T47D (cell line): ENCODE data around the gene SNX14.
"Not testable (repeated sequence)": the region's sequence is repeated elsewhere in the genome, so short reads cannot be mapped to it uniquely, and the experiment has no call there.

Source experiments
- DNase-seq, 2 experiments: peaks; one replicate each; pipeline versions ENCODE4 v3.0.0 to v3.0.0-alpha.2; 2011 to 2012; ENCODE audit warnings: low read depth in 1 of 2, low spot score in 1 of 2
- JUND ChIP-seq: IDR thresholded peaks from 2 replicates; pipeline ENCODE4 v1.6.1; 2012; ENCODE audit warnings: low read depth
- in situ Hi-C: cut with HindIII; loops from 2 replicates; pipeline ENCODE4 v1.10.0; 2016; ENCODE audit warnings: low sequenced_read_pairs, low pct_unique_long_range_greater_than_20kb

The SNX14 gene

GRCh38 chr6:85579581-85579980 is 14.1 kb downstream of the SNX14 start:
- peak in 1 of 2 experiments; percentile 79 for DNase-seq
- no peak for TF ChIP-seq JUND
- in situ Hi-C loops = no loop called here

GRCh38 chr6:85576476-85576875 is 17.2 kb downstream of the SNX14 start:
- no peak for TF ChIP-seq JUND
- no peak for DNase-seq
- in situ Hi-C loops = no loop called here

GRCh38 chr6:85574932-85575598 is 18.6 kb downstream of the SNX14 start:
- no peak for DNase-seq

GRCh38 chr6:85569323-85569722 is 24.3 kb downstream of the SNX14 start:
- no peak for DNase-seq
- no peak for TF ChIP-seq JUND
- in situ Hi-C loops = no loop called here

More at GRCh38 chr6:85574932-85575598, 18.6 kb downstream of the SNX14 start:
- in situ Hi-C loops = no loop called here
- TF ChIP-seq JUND = no peak

- no peak for DNase-seq
- in situ Hi-C loops = no loop called here
- no peak for TF ChIP-seq JUND
These were observed 25.2 kb downstream of the SNX14 start for GRCh38 chr6:85568411-85568810.

- TF ChIP-seq JUND = no peak
- in situ Hi-C loops = no loop called here
- no peak for DNase-seq
These were observed 27.9 kb downstream of the SNX14 start for GRCh38 chr6:85565736-85566135.

- DNase-seq, in situ Hi-C loops: not testable (repeated sequence)
These were observed 29.4 kb downstream of the SNX14 start for GRCh38 chr6:85564223-85564622.

- TF ChIP-seq JUND = no peak
- in situ Hi-C loops = no loop called here
- no peak for DNase-seq
These were observed 31.8 kb downstream of the SNX14 start for GRCh38 chr6:85561750-85562357.

- no peak for TF ChIP-seq JUND
These were observed 36.5 kb downstream of the SNX14 start for GRCh38 chr6:85556992-85557668.

GRCh38 chr6:85552652-85553051 is 41.0 kb downstream of the SNX14 start:
- in situ Hi-C loops = no loop called here
- no peak for DNase-seq
- no peak for TF ChIP-seq JUND

More at GRCh38 chr6:85556992-85557668, 36.5 kb downstream of the SNX14 start:
- no peak for DNase-seq
- in situ Hi-C loops = no loop called here

- peak in 1 of 2 experiments; percentile 19 for DNase-seq
- no peak for TF ChIP-seq JUND
- in situ Hi-C loops = no loop called here
These were observed 42.4 kb downstream of the SNX14 start for GRCh38 chr6:85551264-85551663.

GRCh38 chr6:85547719-85548118 is 45.9 kb downstream of the SNX14 start:
- DNase-seq = no peak
- TF ChIP-seq JUND = no peak
- in situ Hi-C loops = no loop called here

GRCh38 chr6:85544776-85545175 is 48.9 kb downstream of the SNX14 start:
- TF ChIP-seq JUND = no peak
- in situ Hi-C loops = no loop called here
- DNase-seq = no peak

- TF ChIP-seq JUND = no peak
- DNase-seq = peak in 1 of 2 experiments; percentile 0
- in situ Hi-C loops = no loop called here
These were observed 56.6 kb downstream of the SNX14 start for GRCh38 chr6:85537055-85537494.

- DNase-seq, in situ Hi-C loops: not testable (repeated sequence)
These were observed 69.4 kb downstream of the SNX14 start for GRCh38 chr6:85524281-85524680.
